Effector memory CD4-positive, alpha-beta T cell (primary cell): ENCODE data around the gene GTPBP2.
A peak's percentile ranks its signal among the peaks of the same experiment; 100 is the strongest.

Experiments
- DNase-seq, 3 donors: peaks; one replicate each; pipeline ENCODE4 v3.0.0-alpha.2; 2020
- H3K27ac ChIP-seq: 2 replicates; pipeline ENCODE4 v1.7.0; 2013; ENCODE audit warnings: mild to moderate bottlenecking, low read length, moderate library complexity; ENCODE audit not compliant: insufficient read depth, poor library complexity, severe bottlenecking
- H3K27me3 ChIP-seq: replicated peaks from 2 replicates; pipeline ENCODE4 v1.7.0; 2013; ENCODE audit warnings: mild to moderate bottlenecking, low read length; ENCODE audit not compliant: insufficient read depth, control insufficient read depth, poor library complexity, severe bottlenecking
- H3K36me3 ChIP-seq: 2 replicates; pipeline ENCODE4 v1.7.0; 2013; ENCODE audit warnings: mild to moderate bottlenecking, low read length, moderate library complexity; ENCODE audit not compliant: control insufficient read depth, insufficient read depth
- H3K4me1 ChIP-seq: 2 replicates; pipeline ENCODE4 v1.7.0; 2013; ENCODE audit warnings: low read length, mild to moderate bottlenecking; ENCODE audit not compliant: control insufficient read depth, insufficient read depth, poor library complexity, severe bottlenecking
- H3K4me3 ChIP-seq: 2 replicates; pipeline ENCODE4 v1.7.0; 2013; ENCODE audit warnings: low read length, low read depth, mild to moderate bottlenecking; ENCODE audit not compliant: insufficient read depth, poor library complexity, severe bottlenecking
- H3K9me3 ChIP-seq: 2 replicates; pipeline ENCODE4 v1.7.0; 2013; ENCODE audit warnings: mild to moderate bottlenecking, low read length, moderate library complexity; ENCODE audit not compliant: control insufficient read depth
- total RNA-seq, 3 donors: gene quantifications; one replicate each; lab custom pipeline; 2026; lab: John Stamatoyannopoulos, UW

The GTPBP2 gene
- total RNA-seq = 40.2 to 57.3 (median 47.2) reads per million in 3 donors

GRCh38 chr6:43629104-43629504 lies at the start of gene GTPBP2:
Gene GTPBP2, minus strand, starts transcription at chr6:43629264. Its CDS starts 102 bp downstream, at chr6:43629162.
- H3K4me3 ChIP-seq = peak within 1 kb of the TSS; percentile 84
- DNase-seq = peak; percentile 90 to 95 (median 94)
- peak within 1 kb of the TSS; percentile 79 for H3K27ac ChIP-seq
- no peaks in the 10 kb centered on the region for H3K9me3 ChIP-seq
- H3K36me3 ChIP-seq = peaks cover 20% of the 10 kb centered on the region
- peaks cover 13% of the 10 kb centered on the region for H3K4me1 ChIP-seq
- H3K27me3 ChIP-seq = no peaks in the 10 kb centered on the region

- Histone ChIP-seq H3K9me3 (no peaks in the 10 kb centered on the region), H3K4me1 (no peaks in the 10 kb centered on the region), H3K4me3 (no peak overlapping the region), H3K27ac (no peak overlapping the region), H3K27me3 (no peaks in the 10 kb centered on the region), H3K36me3 (peaks cover 85% of the 10 kb centered on the region)
- no peak for DNase-seq
Measured at GRCh38 chr6:43678341-43678740, 49.3 kb upstream of the GTPBP2 start.

- peaks cover 91% of the 10 kb centered on the region for H3K36me3 ChIP-seq
- H3K4me1 ChIP-seq = no peaks in the 10 kb centered on the region
- H3K4me3 ChIP-seq = no peak overlapping the region
- no peaks in the 10 kb centered on the region for H3K27me3 ChIP-seq
- DNase-seq = no peak
- H3K9me3 ChIP-seq = no peaks in the 10 kb centered on the region
- no peak overlapping the region for H3K27ac ChIP-seq
Measured at GRCh38 chr6:43677759-43678158, 48.7 kb upstream of the GTPBP2 start.

GRCh38 chr6:43676962-43677606 lies 48.0 kb upstream of the GTPBP2 start:
- Histone ChIP-seq H3K4me1 (no peaks in the 10 kb centered on the region), H3K36me3 (peaks cover 97% of the 10 kb centered on the region), H3K4me3 (no peak overlapping the region), H3K9me3 (no peaks in the 10 kb centered on the region), H3K27ac (no peak overlapping the region), H3K27me3 (no peaks in the 10 kb centered on the region)
- no peak for DNase-seq

- Histone ChIP-seq H3K4me1 (no peaks in the 10 kb centered on the region), H3K36me3 (peaks cover 93% of the 10 kb centered on the region), H3K9me3 (no peaks in the 10 kb centered on the region), H3K4me3 (no peak overlapping the region), H3K27me3 (no peaks in the 10 kb centered on the region), H3K27ac (no peak overlapping the region)
- DNase-seq = no peak
Measured at GRCh38 chr6:43674921-43675320, 45.9 kb upstream of the GTPBP2 start.

- peaks cover 87% of the 10 kb centered on the region for H3K36me3 ChIP-seq
- DNase-seq = no peak
Measured at GRCh38 chr6:43674291-43674690, 45.2 kb upstream of the GTPBP2 start.

GRCh38 chr6:43673444-43674084 lies 44.5 kb upstream of the GTPBP2 start:
- no peak overlapping the region for H3K27ac ChIP-seq
- no peaks in the 10 kb centered on the region for H3K4me1 ChIP-seq
- peaks cover 80% of the 10 kb centered on the region for H3K36me3 ChIP-seq
- no peak overlapping the region for H3K4me3 ChIP-seq
- no peaks in the 10 kb centered on the region for H3K9me3 ChIP-seq
- H3K27me3 ChIP-seq = no peaks in the 10 kb centered on the region
- no peak for DNase-seq

More at GRCh38 chr6:43674291-43674690, 45.2 kb upstream of the GTPBP2 start:
- Histone ChIP-seq H3K27me3 (no peaks in the 10 kb centered on the region), H3K4me1 (no peaks in the 10 kb centered on the region), H3K4me3 (no peak overlapping the region), H3K27ac (no peak overlapping the region), H3K9me3 (no peaks in the 10 kb centered on the region)

GRCh38 chr6:43671801-43672690 lies 43.0 kb upstream of the GTPBP2 start:
- no peaks in the 10 kb centered on the region for H3K27me3 ChIP-seq
- H3K9me3 ChIP-seq = no peaks in the 10 kb centered on the region
- no peak overlapping the region for H3K27ac ChIP-seq
- DNase-seq = no peak
- H3K4me1 ChIP-seq = peaks cover 10% of the 10 kb centered on the region
- peaks cover 64% of the 10 kb centered on the region for H3K36me3 ChIP-seq
- H3K4me3 ChIP-seq = no peak overlapping the region

- Histone ChIP-seq H3K9me3 (no peaks in the 10 kb centered on the region), H3K27ac (no peak overlapping the region), H3K4me3 (no peak overlapping the region), H3K4me1 (peaks cover 10% of the 10 kb centered on the region), H3K36me3 (peaks cover 56% of the 10 kb centered on the region), H3K27me3 (no peaks in the 10 kb centered on the region)
- DNase-seq = no peak
Measured at GRCh38 chr6:43671011-43671800, 42.1 kb upstream of the GTPBP2 start.
